GM23338 (cell line): ENCODE data around the gene CD99L2. TPM values are rescaled to one million over a fixed set of nuclear protein-coding genes. Genes with fewer than 3 reads are reported as not detected.

Source experiments
- ATAC-seq: fragments of 200-7000 bp; cut with Tn5 transposase; 3 replicates; pipeline ENCODE4 v1.9.1; 2020
- DNase-seq: peaks from one replicate; pipeline ENCODE4 v3.0.0-alpha.2; 2015; ENCODE audit warnings: low spot score
- H2AFZ ChIP-seq: fragments of 200-600 bp; sonication (generic); 2 replicates; pipeline ENCODE4 v1.8.0; 2016; ENCODE audit warnings: antibody characterized with exemption, mild to moderate bottlenecking, moderate library complexity
- H3F3A ChIP-seq: fragments of 200-600 bp; sonication (generic); replicated peaks from 2 replicates; pipeline ENCODE4 v1.8.0; 2017; ENCODE audit warnings: antibody characterized with exemption, mixed run types, low read depth
- H3K27ac ChIP-seq: fragments of 200-600 bp; sonication (generic); 2 replicates; pipeline ENCODE4 v1.6.1; 2016; ENCODE audit warnings: low read depth
- H3K27me3 ChIP-seq: fragments of 200-600 bp; sonication (generic); 2 replicates; pipeline ENCODE4 v1.8.0; 2016; ENCODE audit warnings: mild to moderate bottlenecking, mixed run types, moderate library complexity; ENCODE audit not compliant: insufficient read depth
- H3K36me3 ChIP-seq: fragments of 200-600 bp; sonication (generic); 2 replicates; pipeline ENCODE4 v1.8.0; 2016; ENCODE audit warnings: mild to moderate bottlenecking; ENCODE audit not compliant: insufficient read depth
- H3K4me1 ChIP-seq: fragments of 200-600 bp; sonication (generic); 2 replicates; pipeline ENCODE4 v1.8.0; 2016; ENCODE audit warnings: mild to moderate bottlenecking, moderate library complexity; ENCODE audit not compliant: insufficient read depth
- H3K4me2 ChIP-seq: fragments of 200-600 bp; sonication (generic); 2 replicates; pipeline ENCODE4 v1.7.1; 2017; ENCODE audit warnings: mixed run types
- H3K4me3 ChIP-seq: fragments of 200-600 bp; sonication (generic); 2 replicates; pipeline ENCODE4 v1.6.1; 2016; ENCODE audit warnings: mixed run types
- H3K79me2 ChIP-seq: fragments of 200-600 bp; sonication (generic); replicated peaks from 2 replicates; pipeline ENCODE4 v1.8.0; 2017; ENCODE audit warnings: mild to moderate bottlenecking; ENCODE audit not compliant: insufficient read depth
- H3K9me2 ChIP-seq: fragments of 200-600 bp; sonication (generic); 2 replicates; pipeline ENCODE4 v1.8.0; 2017; ENCODE audit not compliant: insufficient read depth
- H4K20me1 ChIP-seq: fragments of 200-600 bp; sonication (generic); replicated peaks from 2 replicates; pipeline ENCODE4 v1.8.0; 2017; ENCODE audit warnings: mild to moderate bottlenecking; ENCODE audit not compliant: insufficient read depth
- H3K27ac Mint-ChIP-seq: 2 replicates; pipeline ENCODE4 v1.8.0; 2020; ENCODE audit warnings: inconsistent platforms, mild to moderate bottlenecking, moderate library complexity, mixed read lengths
- H3K27me3 Mint-ChIP-seq: 3 replicates; pipeline ENCODE4 v1.8.0; 2022; ENCODE audit warnings: low read depth, mild to moderate bottlenecking, moderate library complexity, mixed read lengths, inconsistent platforms; ENCODE audit not compliant: insufficient read depth, poor library complexity
- H3K36me3 Mint-ChIP-seq: 3 replicates; pipeline ENCODE4 v1.8.0; 2021; ENCODE audit warnings: low read depth, mild to moderate bottlenecking, inconsistent platforms, moderate library complexity, mixed read lengths
- H3K4me1 Mint-ChIP-seq: 3 replicates; pipeline ENCODE4 v1.8.0; 2020; ENCODE audit warnings: mild to moderate bottlenecking, inconsistent platforms, mixed read lengths
- H3K4me3 Mint-ChIP-seq: 3 replicates; pipeline ENCODE4 v1.8.0; 2021; ENCODE audit warnings: moderate library complexity, mild to moderate bottlenecking, inconsistent platforms, mixed read lengths
- H3K9me3 Mint-ChIP-seq: 3 replicates; pipeline ENCODE4 v1.8.0; 2020; ENCODE audit warnings: moderate library complexity, mild to moderate bottlenecking, inconsistent platforms, mixed read lengths
- CREB1 ChIP-seq: fragments of 250-450 bp; sonication (Bioruptor Pico); IDR thresholded peaks from 2 replicates; pipeline ENCODE4 v1.5.0; 2020; ENCODE audit warnings: low read depth, mild to moderate bottlenecking, moderate library complexity
- EZH2 ChIP-seq: fragments of 200-600 bp; sonication (generic); IDR thresholded peaks from one replicate; pipeline ENCODE4 v1.8.0; 2017; ENCODE audit warnings: antibody characterized with exemption, mild to moderate bottlenecking, low read depth; ENCODE audit not compliant: unreplicated experiment
- EZH2phosphoT487 ChIP-seq: fragments of 200-600 bp; sonication (generic); IDR thresholded peaks from one replicate; pipeline ENCODE4 v1.8.1; 2018; ENCODE audit warnings: antibody characterized with exemption; ENCODE audit not compliant: unreplicated experiment
- JUNB ChIP-seq: IDR thresholded peaks from one replicate; pipeline ENCODE4 v1.6.1; 2016; ENCODE audit warnings: antibody characterized with exemption; ENCODE audit not compliant: unreplicated experiment
- NANOG ChIP-seq: IDR thresholded peaks from 2 replicates; pipeline ENCODE4 v1.6.1; 2016; ENCODE audit warnings: antibody characterized with exemption, borderline replicate concordance
- POLR2AphosphoS5 ChIP-seq: IDR thresholded peaks from 2 replicates; pipeline ENCODE4 v1.6.1; 2016; ENCODE audit warnings: antibody characterized with exemption, low read depth
- STAT1 ChIP-seq: IDR thresholded peaks from one replicate; pipeline ENCODE4 v1.6.1; 2016; ENCODE audit warnings: antibody characterized with exemption; ENCODE audit not compliant: unreplicated experiment
- ZNF114 ChIP-seq: fragments of 250-450 bp; sonication (Bioruptor Pico); IDR thresholded peaks from 2 replicates; pipeline ENCODE4 v1.5.0; 2020; ENCODE audit warnings: mild to moderate bottlenecking, moderate library complexity
- ZNF331 ChIP-seq: fragments of 250-450 bp; sonication (Bioruptor Pico); IDR thresholded peaks from 2 replicates; pipeline ENCODE4 v1.5.0; 2020; ENCODE audit warnings: low read depth, mild to moderate bottlenecking, moderate library complexity
- polyA plus RNA-seq: library from polyadenylated mRNA; unstranded; fragments of >200 nt; fragmentation: Nextera tagmentation; extraction: Ambion mirVana; gene quantifications from 2 replicates; pipeline ENCODE4 v1.2.1, GENCODE V29; 2016
- total RNA-seq: library from RNA; depleted of rRNA; stranded (reverse); fragments of >200 nt; shearing (Covaris generic); gene quantifications from 2 replicates; pipeline ENCODE4 v1.2.3, GENCODE V29; 2014
- TF ChIP-seq, protein P1 (sequence below), 2 experiments: fragments of 200-600 bp in 1 of 2; sonication (generic) in 1 of 2; conservative IDR thresholded peaks; 2 replicates each; pipeline versions ENCODE4 v1.5.1 to v1.6.1; 2016 to 2017; ENCODE audit warnings: antibody characterized with exemption in 2 of 2, low read depth in 2 of 2, mild to moderate bottlenecking in 2 of 2, moderate library complexity in 1 of 2
- TF ChIP-seq, protein P2 (sequence below): IDR thresholded peaks from one replicate; pipeline ENCODE4 v1.6.1; 2018; ENCODE audit warnings: antibody characterized with exemption; ENCODE audit not compliant: unreplicated experiment
- TF ChIP-seq, protein P3 (sequence below): fragments of 250-450 bp; sonication (Bioruptor Pico); IDR thresholded peaks from 2 replicates; pipeline ENCODE4 v1.5.0; 2020; ENCODE audit warnings: mild to moderate bottlenecking, moderate library complexity
- TF ChIP-seq, protein P4 (sequence below): IDR thresholded peaks from 2 replicates; pipeline ENCODE4 v1.6.1; 2016; ENCODE audit warnings: antibody characterized with exemption

CD99L2 gene
- total and polyA plus RNA-seq, 2 experiments from 2014 or later, result 2.6 to 6.4 TPM

DNA sequence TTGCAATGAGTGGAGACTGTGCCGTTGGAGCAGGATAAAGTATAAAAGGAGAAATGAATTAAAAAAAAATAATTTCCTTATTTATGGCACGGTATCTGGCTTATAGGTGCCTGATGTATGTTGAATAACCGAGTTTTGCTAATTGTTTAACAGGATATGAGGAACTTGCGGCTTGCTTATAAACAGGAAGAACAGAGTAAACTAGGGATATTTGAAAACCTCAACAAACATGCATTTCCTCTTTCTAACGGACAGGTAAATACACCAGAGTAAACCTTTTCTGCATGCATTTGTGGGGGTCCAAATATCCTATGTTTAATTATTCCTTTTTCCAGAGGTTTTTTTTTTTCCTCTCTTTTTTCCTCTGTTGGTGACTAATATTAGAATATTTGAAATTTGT, 168.5 kb downstream of the CD99L2 start:
- no peaks in the 10 kb centered on the region for H3K36me3 ChIP-seq
- H4K20me1 ChIP-seq, result no peaks in the 10 kb centered on the region
- no peak for ATAC-seq
- no peaks in the 10 kb centered on the region for H3K27me3 ChIP-seq
- TF ChIP-seq, protein P1, sequence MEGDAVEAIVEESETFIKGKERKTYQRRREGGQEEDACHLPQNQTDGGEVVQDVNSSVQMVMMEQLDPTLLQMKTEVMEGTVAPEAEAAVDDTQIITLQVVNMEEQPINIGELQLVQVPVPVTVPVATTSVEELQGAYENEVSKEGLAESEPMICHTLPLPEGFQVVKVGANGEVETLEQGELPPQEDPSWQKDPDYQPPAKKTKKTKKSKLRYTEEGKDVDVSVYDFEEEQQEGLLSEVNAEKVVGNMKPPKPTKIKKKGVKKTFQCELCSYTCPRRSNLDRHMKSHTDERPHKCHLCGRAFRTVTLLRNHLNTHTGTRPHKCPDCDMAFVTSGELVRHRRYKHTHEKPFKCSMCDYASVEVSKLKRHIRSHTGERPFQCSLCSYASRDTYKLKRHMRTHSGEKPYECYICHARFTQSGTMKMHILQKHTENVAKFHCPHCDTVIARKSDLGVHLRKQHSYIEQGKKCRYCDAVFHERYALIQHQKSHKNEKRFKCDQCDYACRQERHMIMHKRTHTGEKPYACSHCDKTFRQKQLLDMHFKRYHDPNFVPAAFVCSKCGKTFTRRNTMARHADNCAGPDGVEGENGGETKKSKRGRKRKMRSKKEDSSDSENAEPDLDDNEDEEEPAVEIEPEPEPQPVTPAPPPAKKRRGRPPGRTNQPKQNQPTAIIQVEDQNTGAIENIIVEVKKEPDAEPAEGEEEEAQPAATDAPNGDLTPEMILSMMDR (conservative IDR thresholded peaks at IDR 0.05; ENCODE audit: low read depth in 2 of 2), result no peak
- TF ChIP-seq ZNF331 (CRISPR knock-in tag), result no peak
- TF ChIP-seq JUNB, result no peak
- no peak for TF ChIP-seq EZH2phosphoT487
- no peak for TF ChIP-seq EZH2
- no peak for TF ChIP-seq NANOG
- TF ChIP-seq POLR2AphosphoS5, result no peak
- TF ChIP-seq, protein P2, sequence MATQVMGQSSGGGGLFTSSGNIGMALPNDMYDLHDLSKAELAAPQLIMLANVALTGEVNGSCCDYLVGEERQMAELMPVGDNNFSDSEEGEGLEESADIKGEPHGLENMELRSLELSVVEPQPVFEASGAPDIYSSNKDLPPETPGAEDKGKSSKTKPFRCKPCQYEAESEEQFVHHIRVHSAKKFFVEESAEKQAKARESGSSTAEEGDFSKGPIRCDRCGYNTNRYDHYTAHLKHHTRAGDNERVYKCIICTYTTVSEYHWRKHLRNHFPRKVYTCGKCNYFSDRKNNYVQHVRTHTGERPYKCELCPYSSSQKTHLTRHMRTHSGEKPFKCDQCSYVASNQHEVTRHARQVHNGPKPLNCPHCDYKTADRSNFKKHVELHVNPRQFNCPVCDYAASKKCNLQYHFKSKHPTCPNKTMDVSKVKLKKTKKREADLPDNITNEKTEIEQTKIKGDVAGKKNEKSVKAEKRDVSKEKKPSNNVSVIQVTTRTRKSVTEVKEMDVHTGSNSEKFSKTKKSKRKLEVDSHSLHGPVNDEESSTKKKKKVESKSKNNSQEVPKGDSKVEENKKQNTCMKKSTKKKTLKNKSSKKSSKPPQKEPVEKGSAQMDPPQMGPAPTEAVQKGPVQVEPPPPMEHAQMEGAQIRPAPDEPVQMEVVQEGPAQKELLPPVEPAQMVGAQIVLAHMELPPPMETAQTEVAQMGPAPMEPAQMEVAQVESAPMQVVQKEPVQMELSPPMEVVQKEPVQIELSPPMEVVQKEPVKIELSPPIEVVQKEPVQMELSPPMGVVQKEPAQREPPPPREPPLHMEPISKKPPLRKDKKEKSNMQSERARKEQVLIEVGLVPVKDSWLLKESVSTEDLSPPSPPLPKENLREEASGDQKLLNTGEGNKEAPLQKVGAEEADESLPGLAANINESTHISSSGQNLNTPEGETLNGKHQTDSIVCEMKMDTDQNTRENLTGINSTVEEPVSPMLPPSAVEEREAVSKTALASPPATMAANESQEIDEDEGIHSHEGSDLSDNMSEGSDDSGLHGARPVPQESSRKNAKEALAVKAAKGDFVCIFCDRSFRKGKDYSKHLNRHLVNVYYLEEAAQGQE, result no peak
- no peak for TF ChIP-seq CREB1 (CRISPR knock-in tag)
- TF ChIP-seq ZNF114 (CRISPR knock-in tag), result no peak
- TF ChIP-seq, protein P3, sequence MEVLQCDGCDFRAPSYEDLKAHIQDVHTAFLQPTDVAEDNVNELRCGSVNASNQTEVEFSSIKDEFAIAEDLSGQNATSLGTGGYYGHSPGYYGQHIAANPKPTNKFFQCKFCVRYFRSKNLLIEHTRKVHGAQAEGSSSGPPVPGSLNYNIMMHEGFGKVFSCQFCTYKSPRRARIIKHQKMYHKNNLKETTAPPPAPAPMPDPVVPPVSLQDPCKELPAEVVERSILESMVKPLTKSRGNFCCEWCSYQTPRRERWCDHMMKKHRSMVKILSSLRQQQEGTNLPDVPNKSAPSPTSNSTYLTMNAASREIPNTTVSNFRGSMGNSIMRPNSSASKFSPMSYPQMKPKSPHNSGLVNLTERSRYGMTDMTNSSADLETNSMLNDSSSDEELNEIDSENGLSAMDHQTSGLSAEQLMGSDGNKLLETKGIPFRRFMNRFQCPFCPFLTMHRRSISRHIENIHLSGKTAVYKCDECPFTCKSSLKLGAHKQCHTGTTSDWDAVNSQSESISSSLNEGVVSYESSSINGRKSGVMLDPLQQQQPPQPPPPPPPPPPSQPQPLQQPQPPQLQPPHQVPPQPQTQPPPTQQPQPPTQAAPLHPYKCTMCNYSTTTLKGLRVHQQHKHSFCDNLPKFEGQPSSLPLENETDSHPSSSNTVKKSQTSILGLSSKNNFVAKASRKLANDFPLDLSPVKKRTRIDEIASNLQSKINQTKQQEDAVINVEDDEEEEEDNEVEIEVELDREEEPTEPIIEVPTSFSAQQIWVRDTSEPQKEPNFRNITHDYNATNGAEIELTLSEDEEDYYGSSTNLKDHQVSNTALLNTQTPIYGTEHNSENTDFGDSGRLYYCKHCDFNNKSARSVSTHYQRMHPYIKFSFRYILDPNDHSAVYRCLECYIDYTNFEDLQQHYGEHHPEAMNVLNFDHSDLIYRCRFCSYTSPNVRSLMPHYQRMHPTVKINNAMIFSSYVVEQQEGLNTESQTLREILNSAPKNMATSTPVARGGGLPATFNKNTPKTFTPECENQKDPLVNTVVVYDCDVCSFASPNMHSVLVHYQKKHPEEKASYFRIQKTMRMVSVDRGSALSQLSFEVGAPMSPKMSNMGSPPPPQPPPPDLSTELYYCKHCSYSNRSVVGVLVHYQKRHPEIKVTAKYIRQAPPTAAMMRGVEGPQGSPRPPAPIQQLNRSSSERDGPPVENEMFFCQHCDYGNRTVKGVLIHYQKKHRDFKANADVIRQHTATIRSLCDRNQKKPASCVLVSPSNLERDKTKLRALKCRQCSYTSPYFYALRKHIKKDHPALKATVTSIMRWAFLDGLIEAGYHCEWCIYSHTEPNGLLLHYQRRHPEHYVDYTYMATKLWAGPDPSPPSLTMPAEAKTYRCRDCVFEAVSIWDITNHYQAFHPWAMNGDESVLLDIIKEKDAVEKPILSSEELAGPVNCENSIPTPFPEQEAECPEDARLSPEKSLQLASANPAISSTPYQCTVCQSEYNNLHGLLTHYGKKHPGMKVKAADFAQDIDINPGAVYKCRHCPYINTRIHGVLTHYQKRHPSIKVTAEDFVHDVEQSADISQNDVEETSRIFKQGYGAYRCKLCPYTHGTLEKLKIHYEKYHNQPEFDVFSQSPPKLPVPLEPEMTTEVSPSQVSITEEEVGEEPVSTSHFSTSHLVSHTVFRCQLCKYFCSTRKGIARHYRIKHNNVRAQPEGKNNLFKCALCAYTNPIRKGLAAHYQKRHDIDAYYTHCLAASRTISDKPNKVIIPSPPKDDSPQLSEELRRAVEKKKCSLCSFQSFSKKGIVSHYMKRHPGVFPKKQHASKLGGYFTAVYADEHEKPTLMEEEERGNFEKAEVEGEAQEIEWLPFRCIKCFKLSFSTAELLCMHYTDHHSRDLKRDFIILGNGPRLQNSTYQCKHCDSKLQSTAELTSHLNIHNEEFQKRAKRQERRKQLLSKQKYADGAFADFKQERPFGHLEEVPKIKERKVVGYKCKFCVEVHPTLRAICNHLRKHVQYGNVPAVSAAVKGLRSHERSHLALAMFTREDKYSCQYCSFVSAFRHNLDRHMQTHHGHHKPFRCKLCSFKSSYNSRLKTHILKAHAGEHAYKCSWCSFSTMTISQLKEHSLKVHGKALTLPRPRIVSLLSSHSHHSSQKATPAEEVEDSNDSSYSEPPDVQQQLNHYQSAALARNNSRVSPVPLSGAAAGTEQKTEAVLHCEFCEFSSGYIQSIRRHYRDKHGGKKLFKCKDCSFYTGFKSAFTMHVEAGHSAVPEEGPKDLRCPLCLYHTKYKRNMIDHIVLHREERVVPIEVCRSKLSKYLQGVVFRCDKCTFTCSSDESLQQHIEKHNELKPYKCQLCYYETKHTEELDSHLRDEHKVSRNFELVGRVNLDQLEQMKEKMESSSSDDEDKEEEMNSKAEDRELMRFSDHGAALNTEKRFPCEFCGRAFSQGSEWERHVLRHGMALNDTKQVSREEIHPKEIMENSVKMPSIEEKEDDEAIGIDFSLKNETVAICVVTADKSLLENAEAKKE (CRISPR knock-in tag), result no peak
- TF ChIP-seq STAT1, result no peak
- TF ChIP-seq, protein P4, sequence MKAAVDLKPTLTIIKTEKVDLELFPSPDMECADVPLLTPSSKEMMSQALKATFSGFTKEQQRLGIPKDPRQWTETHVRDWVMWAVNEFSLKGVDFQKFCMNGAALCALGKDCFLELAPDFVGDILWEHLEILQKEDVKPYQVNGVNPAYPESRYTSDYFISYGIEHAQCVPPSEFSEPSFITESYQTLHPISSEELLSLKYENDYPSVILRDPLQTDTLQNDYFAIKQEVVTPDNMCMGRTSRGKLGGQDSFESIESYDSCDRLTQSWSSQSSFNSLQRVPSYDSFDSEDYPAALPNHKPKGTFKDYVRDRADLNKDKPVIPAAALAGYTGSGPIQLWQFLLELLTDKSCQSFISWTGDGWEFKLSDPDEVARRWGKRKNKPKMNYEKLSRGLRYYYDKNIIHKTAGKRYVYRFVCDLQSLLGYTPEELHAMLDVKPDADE, result no peak
- H3K79me2 ChIP-seq, result no peaks in the 10 kb centered on the region; the same call in 1 of the 2 replicates
- H3K4me3 ChIP-seq, result no peak overlapping the region
- Mint-ChIP-seq H3K36me3 (peaks cover 19% of the 10 kb centered on the region; the same call in 2 of the 3 replicates), H3K4me3 (no peak overlapping the region), H3K4me1 (peaks cover 7% of the 10 kb centered on the region; the same call in 1 of the 3 replicates), H3K27ac (no peak overlapping the region), H3K9me3 (no peaks in the 10 kb centered on the region), H3K27me3 (peaks cover 2% of the 10 kb centered on the region)
- no peak for DNase-seq
- H3K4me2 ChIP-seq, result no peak overlapping the region
- no peak overlapping the region for H3K27ac ChIP-seq
- H3F3A ChIP-seq, result no peaks in the 10 kb centered on the region
- H3K9me2 ChIP-seq, result no peaks in the 10 kb centered on the region
- H3K4me1 ChIP-seq, result no peaks in the 10 kb centered on the region
- H2AFZ ChIP-seq, result no peak overlapping the region
